Left cardiac atrium (tissue), 4 donors: ENCODE measurements around the gene BBLN. TPM values are rescaled to one million over a fixed set of nuclear protein-coding genes. Genes with fewer than 3 reads are reported as not detected.

Experiments
- ATAC-seq, 2 donors: fragments of 200-7000 bp; cut with Tn5 transposase; one replicate each; pipeline ENCODE4 v1.9.1; 2020; ENCODE audit warnings: mild to moderate bottlenecking in 2 of 2, moderate library complexity in 2 of 2
- DNase-seq: peaks from one replicate; pipeline ENCODE4 v3.0.0-alpha.2; 2020
- intact Hi-C, 2 donors: fragments of 100-400 bp; cut with DNase I; formaldehyde crosslinking; loops; one replicate each; pipeline versions ENCODE4 v1.14.1 to v1.15.1; 2022 to 2023
- total RNA-seq, 2 donors: library from RNA; stranded (reverse); fragmentation: NEBNext Ultra II Directional; extraction: Animal tissue kit (Norgen Biotek cat#: 25700); gene quantifications; one replicate each; pipeline ENCODE4 v1.2.1, GENCODE V29; 2021
- donor health status: DM: no; HTN: yes; CAD: no.
- donor health status: DM: no; HTN: yes; CAD: no; lungs with severe emphysema.
- donor health status: DM: yes; HTN: yes; CAD: no.
- donor health status: Dilated cardiomyopathy.

BBLN gene
- total RNA-seq, 2 donors from 2014 or later, result 45.3 to 46.2 TPM

GRCh38 chr9:128155736-128156500 is 4.1 kb upstream of the BBLN start:
- DNase-seq (peak; percentile 5), ATAC-seq (no peak)
- intact Hi-C loops, result no loop called here

- no peak for ATAC-seq
- intact Hi-C loops, result no loop called here
- no peak for DNase-seq
Observed at GRCh38 chr9:128159522-128159783, 612 bp upstream of the BBLN start.

- intact Hi-C loops, result no loop called here
- DNase-seq (peak; percentile 54), ATAC-seq (peak in 1 of 2 donors; percentile 4)
Observed at GRCh38 chr9:128160603-128160987, 530 bp downstream of the BBLN start.

- intact Hi-C loops, result no loop called here
- peak in 1 of 2 donors; percentile 2 for ATAC-seq
- DNase-seq, result no peak
Observed at GRCh38 chr9:128161215-128161902, 1.3 kb downstream of the BBLN start.

GRCh38 chr9:128162215-128163026 is 2.4 kb downstream of the BBLN start:
- intact Hi-C loops, result no loop called here
- peak; percentile 63 for DNase-seq
- ATAC-seq, result peak in 1 of 2 donors; percentile 44

GRCh38 chr9:128163027-128163515 is 3.0 kb downstream of the BBLN start:
- intact Hi-C loops, result no loop called here
- ATAC-seq (no peak), DNase-seq (no peak)

GRCh38 chr9:128163523-128164306 is 3.6 kb downstream of the BBLN start:
- no peak for ATAC-seq
- no peak for DNase-seq

GRCh38 chr9:128164307-128164885 is 4.3 kb downstream of the BBLN start:
- no peak for DNase-seq
- intact Hi-C loops, result no loop called here

More at GRCh38 chr9:128163523-128164306, 3.6 kb downstream of the BBLN start:
- intact Hi-C loops, result no loop called here

GRCh38 chr9:128166169-128166568 is 6.1 kb downstream of the BBLN start:
- ATAC-seq, result no peak
- intact Hi-C loops, result no loop called here
- no peak for DNase-seq

More at GRCh38 chr9:128164307-128164885, 4.3 kb downstream of the BBLN start:
- ATAC-seq, result no peak

- ATAC-seq, result no peak
- no peak for DNase-seq
- intact Hi-C loops, result no loop called here
Observed at GRCh38 chr9:128167209-128167608, 7.1 kb downstream of the BBLN start.

GRCh38 chr9:128168731-128169308 is 8.8 kb downstream of the BBLN start:
- intact Hi-C loops, result no loop called here

GRCh38 chr9:128169492-128169891 is 9.4 kb downstream of the BBLN start:
- intact Hi-C loops, result no loop called here
- no peak for DNase-seq
- ATAC-seq, result no peak

More at GRCh38 chr9:128168731-128169308, 8.8 kb downstream of the BBLN start:
- no peak for ATAC-seq
- no peak for DNase-seq

GRCh38 chr9:128169925-128170324 is 9.9 kb downstream of the BBLN start:
- DNase-seq (no peak), ATAC-seq (no peak)
- intact Hi-C loops, result no loop called here

- ATAC-seq (no peak), DNase-seq (no peak)
- intact Hi-C loops, result no loop called here
Observed at GRCh38 chr9:128174062-128174461, 14.0 kb downstream of the BBLN start.

GRCh38 chr9:128175102-128175563 is 15.1 kb downstream of the BBLN start:
- intact Hi-C loops, result no loop called here
- no peak for ATAC-seq
- DNase-seq, result no peak

GRCh38 chr9:128175726-128176125 is 15.7 kb downstream of the BBLN start:
- ATAC-seq (no peak), DNase-seq (no peak)
- intact Hi-C loops, result no loop called here

- DNase-seq (no peak), ATAC-seq (no peak)
- intact Hi-C loops, result no loop called here
Observed at GRCh38 chr9:128178806-128179431, 18.9 kb downstream of the BBLN start.

- intact Hi-C loops, result no loop called here
- ATAC-seq (no peak), DNase-seq (no peak)
Observed at GRCh38 chr9:128180001-128180400, 19.9 kb downstream of the BBLN start.
